GM12864 (cell line): ENCODE results near the gene TULP1.

Source experiments
- DNase-seq: peaks from one replicate; pipeline ENCODE4 v3.0.0-alpha.2; 2011; ENCODE audit warnings: low read depth
- H3K4me3 ChIP-seq: 2 replicates; pipeline ENCODE4 v1.5.1; 2011; ENCODE audit warnings: mild to moderate bottlenecking, low read depth, low read length, control low read depth
- TF ChIP-seq, protein P1 (sequence below): IDR thresholded peaks from 2 replicates; pipeline ENCODE4 v1.5.1; 2011; ENCODE audit warnings: low read depth, mild to moderate bottlenecking, moderate library complexity, low read length, control low read depth, inconsistent platforms; ENCODE audit errors: missing control alignments

TULP1 gene

DNA sequence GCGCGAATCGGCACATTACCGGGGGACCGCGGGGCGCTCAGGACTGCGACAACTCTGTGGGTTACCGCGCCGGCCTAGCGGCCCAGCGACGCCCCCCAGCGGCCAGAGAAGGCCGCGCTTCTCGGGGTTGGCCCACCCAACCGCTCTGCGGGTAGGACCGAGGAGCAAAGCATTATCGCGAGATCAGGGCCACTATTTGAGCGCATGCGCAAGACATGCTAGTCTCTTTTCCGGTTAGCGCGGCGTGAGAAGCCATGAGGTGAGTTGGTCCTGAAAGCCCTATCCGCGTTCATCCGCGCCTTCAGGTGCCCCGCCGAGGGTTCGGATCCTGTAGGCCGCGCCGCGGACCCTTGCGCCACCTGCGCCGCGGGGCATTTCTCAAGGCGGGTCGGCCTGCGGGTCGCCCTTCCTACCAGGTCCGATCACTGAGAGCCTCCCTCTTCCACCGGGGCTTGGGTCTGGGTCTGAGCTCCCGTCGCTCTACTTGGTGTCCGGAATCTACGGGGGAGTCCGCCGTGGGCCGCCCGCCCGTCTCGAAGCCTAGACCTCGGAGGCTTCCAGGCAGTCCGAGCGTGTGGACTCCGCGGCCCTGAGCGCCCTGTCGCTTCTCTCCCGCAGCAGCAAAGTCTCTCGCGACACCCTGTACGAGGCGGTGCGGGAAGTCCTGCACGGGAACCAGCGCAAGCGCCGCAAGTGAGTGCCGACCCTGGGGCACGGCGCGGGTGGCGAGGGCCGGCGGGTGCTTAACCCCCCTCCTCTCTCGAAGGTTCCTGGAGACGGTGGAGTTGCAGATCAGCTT is 44.3 kb downstream of the TULP1 start, which contains the start of gene RPL10A:
Gene RPL10A, plus strand, starts transcription at position 221 of the 799 bp plus-strand sequence. Its CDS starts 34 bp downstream, at position 255.
- H3K4me3 ChIP-seq: peak within 1 kb of the TSS; percentile 79
- DNase-seq: peak; percentile 94
- TF ChIP-seq, protein P1, sequence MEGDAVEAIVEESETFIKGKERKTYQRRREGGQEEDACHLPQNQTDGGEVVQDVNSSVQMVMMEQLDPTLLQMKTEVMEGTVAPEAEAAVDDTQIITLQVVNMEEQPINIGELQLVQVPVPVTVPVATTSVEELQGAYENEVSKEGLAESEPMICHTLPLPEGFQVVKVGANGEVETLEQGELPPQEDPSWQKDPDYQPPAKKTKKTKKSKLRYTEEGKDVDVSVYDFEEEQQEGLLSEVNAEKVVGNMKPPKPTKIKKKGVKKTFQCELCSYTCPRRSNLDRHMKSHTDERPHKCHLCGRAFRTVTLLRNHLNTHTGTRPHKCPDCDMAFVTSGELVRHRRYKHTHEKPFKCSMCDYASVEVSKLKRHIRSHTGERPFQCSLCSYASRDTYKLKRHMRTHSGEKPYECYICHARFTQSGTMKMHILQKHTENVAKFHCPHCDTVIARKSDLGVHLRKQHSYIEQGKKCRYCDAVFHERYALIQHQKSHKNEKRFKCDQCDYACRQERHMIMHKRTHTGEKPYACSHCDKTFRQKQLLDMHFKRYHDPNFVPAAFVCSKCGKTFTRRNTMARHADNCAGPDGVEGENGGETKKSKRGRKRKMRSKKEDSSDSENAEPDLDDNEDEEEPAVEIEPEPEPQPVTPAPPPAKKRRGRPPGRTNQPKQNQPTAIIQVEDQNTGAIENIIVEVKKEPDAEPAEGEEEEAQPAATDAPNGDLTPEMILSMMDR: peak; percentile 98

DNA sequence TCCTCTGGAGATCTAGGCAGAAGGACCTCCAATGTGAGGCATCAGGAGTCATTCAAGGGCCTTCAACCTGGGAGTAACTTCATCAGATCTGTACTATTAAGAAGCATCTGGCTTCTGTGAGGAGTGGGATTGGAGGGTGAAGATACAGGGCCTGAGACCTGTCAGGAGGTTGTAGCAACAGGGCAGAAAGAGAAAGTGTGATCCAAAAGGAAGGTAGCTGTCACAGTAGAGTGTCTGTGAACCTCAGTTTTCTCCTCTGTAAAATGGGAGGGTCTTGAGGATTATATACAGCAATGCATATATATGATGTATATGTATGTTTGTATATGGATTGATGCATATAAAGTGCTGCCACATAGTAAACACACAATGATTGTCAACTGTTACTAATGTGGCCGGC is 47.0 kb downstream of the TULP1 start:
- H3K4me3 ChIP-seq: no peak overlapping the region
- TF ChIP-seq, protein P1: no peak
- DNase-seq: no peak

DNA sequence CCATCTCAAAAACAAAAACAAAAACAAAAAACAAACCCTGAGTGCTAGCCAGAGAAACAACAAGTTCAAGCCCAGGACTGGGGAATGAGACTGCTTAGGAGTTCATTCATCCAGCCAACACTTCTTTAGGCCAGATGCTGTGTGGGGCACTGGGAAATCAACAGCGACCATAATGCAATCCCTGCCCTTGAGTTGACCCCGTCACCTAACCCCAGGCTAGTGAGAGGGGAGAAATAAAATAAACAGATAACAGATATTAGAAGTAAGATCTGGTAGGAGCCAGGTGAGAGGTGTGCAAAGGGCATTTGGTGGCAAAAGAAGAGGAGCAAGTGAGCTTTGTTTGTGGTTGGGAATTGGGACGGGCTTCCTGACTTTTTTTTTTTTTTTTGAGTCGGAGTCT is 49.4 kb downstream of the TULP1 start:
- H3K4me3 ChIP-seq: no peak overlapping the region
- no peak for DNase-seq
- TF ChIP-seq, protein P1: no peak

DNA sequence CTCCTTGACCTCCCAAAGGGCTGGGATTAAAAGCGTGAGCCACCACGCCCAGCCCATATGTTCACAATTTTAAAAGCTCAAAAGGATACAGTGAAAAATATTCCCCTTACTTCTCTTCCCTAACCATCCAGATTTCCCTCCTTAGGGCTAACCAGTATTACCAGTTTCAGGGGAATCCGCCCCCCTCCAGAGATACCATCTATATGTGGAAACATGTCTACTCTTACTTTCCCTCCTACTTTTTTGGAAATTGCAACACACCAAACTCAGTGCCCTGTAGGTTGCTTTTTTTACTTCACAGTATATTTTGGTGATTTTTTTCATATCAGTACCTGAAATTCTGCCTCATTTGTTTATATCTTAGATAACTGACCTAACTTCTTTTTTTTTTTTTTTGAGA is 51.4 kb downstream of the TULP1 start:
- H3K4me3 ChIP-seq: no peak overlapping the region
- no peak for DNase-seq
- TF ChIP-seq, protein P1: no peak

DNA sequence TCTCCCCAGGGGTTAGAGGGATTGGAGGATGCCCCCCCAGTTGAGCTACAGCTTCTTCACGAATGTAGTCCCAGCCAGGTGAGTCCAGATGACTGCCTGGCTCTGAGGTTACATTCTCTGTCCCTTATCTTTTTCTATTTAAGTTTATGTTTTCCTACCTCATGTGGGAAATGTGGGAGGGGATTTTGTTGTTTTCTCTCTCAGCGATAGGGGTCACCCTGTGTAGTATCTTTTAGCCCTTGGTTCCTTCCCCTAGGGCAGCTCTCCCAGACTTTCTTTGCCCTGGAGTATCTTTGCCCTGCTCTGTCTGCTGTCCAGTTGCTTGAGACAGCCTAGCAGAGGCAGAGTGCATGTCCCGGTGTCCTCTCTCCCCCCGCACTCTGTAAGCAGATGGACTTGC is 54.8 kb downstream of the TULP1 start:
- TF ChIP-seq, protein P1: no peak
- H3K4me3 ChIP-seq: no peak overlapping the region
- DNase-seq: no peak

DNA sequence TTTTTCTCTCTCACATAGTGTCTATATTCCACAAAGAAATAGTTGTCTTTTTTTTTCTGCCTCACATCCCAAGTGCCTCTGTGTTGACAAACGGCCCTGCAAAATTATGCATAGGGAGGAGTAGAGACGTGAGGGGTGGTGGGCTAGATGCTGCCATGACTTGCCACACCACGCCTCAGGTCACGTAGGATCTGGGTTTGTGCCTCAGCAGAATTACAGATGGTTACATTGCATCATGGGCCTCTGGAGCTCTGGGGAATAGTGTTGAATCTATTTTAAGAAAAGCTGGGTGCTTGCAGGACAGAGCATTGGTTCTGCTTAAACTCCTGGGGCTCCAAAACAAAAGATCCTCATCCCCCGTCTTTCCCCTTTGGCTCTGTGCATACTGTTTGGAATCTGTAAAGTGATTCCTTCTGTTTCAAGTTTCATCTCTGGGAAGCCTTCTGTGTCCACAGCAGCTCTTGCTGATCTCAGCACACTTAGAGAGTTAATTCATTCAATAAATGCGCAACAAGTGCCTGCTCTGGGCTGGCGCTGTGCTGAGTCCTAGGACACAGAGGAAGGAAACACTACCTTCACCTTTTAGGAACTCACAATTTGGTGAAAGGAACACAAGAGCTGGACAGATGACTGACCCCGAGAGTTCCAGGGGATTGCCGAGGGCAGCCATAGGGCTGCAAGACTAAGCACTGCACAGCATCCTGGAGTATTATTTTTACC is 58.1 kb downstream of the TULP1 start:
- DNase-seq: no peak
- TF ChIP-seq, protein P1: no peak
- H3K4me3 ChIP-seq: no peak overlapping the region
